HepG2 (cell line): ENCODE results near the gene NGEF. TPM values are rescaled to one million over a fixed set of nuclear protein-coding genes. Genes with fewer than 3 reads are reported as not detected.

Experiments
- BCL3 ChIP-seq: sonication (generic); formaldehyde crosslinking; IDR thresholded peaks from 2 replicates; pipeline ENCODE4 v1.5.1; 2020; ENCODE audit warnings: mild to moderate bottlenecking, missing genetic modification reagents, moderate library complexity
- DDIT3 ChIP-seq: sonication (generic); formaldehyde crosslinking; IDR thresholded peaks from 2 replicates; pipeline ENCODE4 v1.4.0; 2020; ENCODE audit warnings: mild to moderate bottlenecking, missing genetic modification reagents
- FIP1L1 ChIP-seq: fragments of 200-400 bp; formaldehyde crosslinking; IDR thresholded peaks from 2 replicates; pipeline ENCODE4 v1.6.1; 2018; ENCODE audit warnings: low read depth, mild to moderate bottlenecking, low read length, moderate library complexity, borderline replicate concordance; ENCODE audit not compliant: insufficient read depth
- HOXA5 ChIP-seq: sonication (generic); formaldehyde crosslinking; IDR thresholded peaks from 2 replicates; pipeline ENCODE4 v1.4.0; 2020; ENCODE audit warnings: missing genetic modification reagents
- KDM5A ChIP-seq: fragments of 200-600 bp; sonication (generic); IDR thresholded peaks from 2 replicates; pipeline ENCODE4 v1.7.0; 2018; ENCODE audit warnings: antibody characterized with exemption, mild to moderate bottlenecking, low read length, borderline replicate concordance
- KDM6A ChIP-seq: IDR thresholded peaks from 2 replicates; pipeline ENCODE4 v1.6.1; 2016; ENCODE audit warnings: low read depth
- KMT2B ChIP-seq: IDR thresholded peaks from 2 replicates; pipeline ENCODE4 v1.6.1; 2016; ENCODE audit warnings: missing genetic modification reagents, missing compliant biosample characterization
- MAFG ChIP-seq: sonication (generic); formaldehyde crosslinking; IDR thresholded peaks from 2 replicates; pipeline ENCODE4 v1.5.1; 2020; ENCODE audit warnings: mild to moderate bottlenecking, missing genetic modification reagents
- MBNL3 ChIP-seq: fragments of 250-450 bp; sonication (Bioruptor Pico); conservative IDR thresholded peaks from 2 replicates; pipeline ENCODE4 v1.8.0; 2022; ENCODE audit warnings: mild to moderate bottlenecking, inconsistent platforms
- NR2C2 ChIP-seq: sonication (generic); formaldehyde crosslinking; IDR thresholded peaks from 2 replicates; pipeline ENCODE4 v1.4.0; 2020; ENCODE audit warnings: missing genetic modification reagents, mild to moderate bottlenecking, moderate library complexity, borderline replicate concordance
- POLR2A ChIP-seq, 2 experiments: IDR thresholded peaks; 2 replicates each; pipeline ENCODE4 v1.6.1; 2011; ENCODE audit warnings: low read depth in 2 of 2, low read length in 2 of 2, mild to moderate bottlenecking in 1 of 2, moderate library complexity in 1 of 2; ENCODE audit not compliant: insufficient read depth in 1 of 2
- PRDM10 ChIP-seq: sonication (generic); formaldehyde crosslinking; IDR thresholded peaks from 2 replicates; pipeline ENCODE4 v1.4.0; 2020; ENCODE audit warnings: low read depth, missing genetic modification reagents
- REPIN1 ChIP-seq: sonication (generic); formaldehyde crosslinking; IDR thresholded peaks from 2 replicates; pipeline ENCODE4 v1.8.0; 2022; ENCODE audit warnings: missing genetic modification reagents, low read depth, mild to moderate bottlenecking, borderline replicate concordance
- SP4 ChIP-seq: sonication (generic); formaldehyde crosslinking; IDR thresholded peaks from 2 replicates; pipeline ENCODE4 v1.8.1; 2023; ENCODE audit warnings: mild to moderate bottlenecking, missing genetic modification reagents
- TBP ChIP-seq: sonication (generic); formaldehyde crosslinking; IDR thresholded peaks from 2 replicates; pipeline ENCODE4 v1.5.0; 2020; ENCODE audit warnings: missing genetic modification reagents
- TBX2 ChIP-seq: sonication (generic); formaldehyde crosslinking; IDR thresholded peaks from 2 replicates; pipeline ENCODE4 v1.5.0; 2020; ENCODE audit warnings: missing genetic modification reagents, mild to moderate bottlenecking, borderline replicate concordance
- THRA ChIP-seq: sonication (generic); formaldehyde crosslinking; IDR thresholded peaks from 2 replicates; pipeline ENCODE4 v1.4.0; 2020; ENCODE audit warnings: missing genetic modification reagents, borderline replicate concordance
- WIZ ChIP-seq: sonication (generic); formaldehyde crosslinking; IDR thresholded peaks from 2 replicates; pipeline ENCODE4 v1.5.1; 2020; ENCODE audit warnings: mild to moderate bottlenecking, missing genetic modification reagents
- XBP1 ChIP-seq: sonication (generic); formaldehyde crosslinking; IDR thresholded peaks from 2 replicates; pipeline ENCODE4 v1.5.0; 2020; ENCODE audit warnings: missing genetic modification reagents
- ZBTB14 ChIP-seq: sonication (generic); formaldehyde crosslinking; IDR thresholded peaks from 2 replicates; pipeline ENCODE4 v1.4.0; 2020; ENCODE audit warnings: missing genetic modification reagents
- ZC3H4 ChIP-seq: sonication (generic); formaldehyde crosslinking; IDR thresholded peaks from 2 replicates; pipeline ENCODE4 v1.4.0; 2020; ENCODE audit warnings: missing genetic modification reagents, borderline replicate concordance
- ZNF558 ChIP-seq: sonication (generic); formaldehyde crosslinking; IDR thresholded peaks from 2 replicates; pipeline ENCODE4 v1.9.0; 2022; ENCODE audit warnings: mild to moderate bottlenecking, missing genetic modification reagents, borderline replicate concordance
- ZNF564 ChIP-seq: sonication (generic); formaldehyde crosslinking; IDR thresholded peaks from 2 replicates; pipeline ENCODE4 v1.8.1; 2023; ENCODE audit warnings: mild to moderate bottlenecking, missing genetic modification reagents
- ZNF720 ChIP-seq: sonication (generic); formaldehyde crosslinking; IDR thresholded peaks from 2 replicates; pipeline ENCODE4 v1.4.0; 2020; ENCODE audit warnings: missing genetic modification reagents
- polyA plus RNA-seq, 8 experiments: library from polyadenylated mRNA; depleted of rRNA in 3 of 8; stranded (reverse) in 7 of 8; unstranded in 1 of 8; fragments of >200 nt; fragmentation: Illumina TruSeq in 4 of 8; extraction: Trizol in 4 of 8; gene quantifications; 2 replicates each; pipeline versions ENCODE4 v1.2.1 to v1.2.3, GENCODE V29; 2011 to 2016; ENCODE audit warnings: low read depth in 4 of 8, missing spikeins in 1 of 8, mixed read lengths in 1 of 8; ENCODE audit not compliant: insufficient read depth in 1 of 8
- total RNA-seq, 5 experiments: library from RNA; depleted of rRNA; stranded (reverse); fragments of >200 nt; fragmentation: Illumina TruSeq; extraction: Trizol; gene quantifications; 2 replicates each; pipeline ENCODE4 v1.2.3, GENCODE V29; 2016; ENCODE audit warnings: low read depth in 1 of 5

Gene NGEF
- total and polyA plus RNA-seq, 2 of the 13 experiments (the other 11 are each of a cell fraction or from before 2014, with no cell fraction given), result 14.4 to 36.9 TPM

GRCh38 chr2:232857158-232857563, 155.9 kb downstream of the NGEF start (continued):
- peak; percentile 77 to 81 for TF ChIP-seq POLR2A (IDR thresholded peaks at IDR 0.05; ENCODE audit: insufficient read depth in 1 of 2, low read depth in 2 of 2, low read length in 2 of 2)
- TF ChIP-seq FIP1L1, result no peak
- TF ChIP-seq HOXA5, result peak; percentile 56; the same call in 1 of the 2 replicates
- TF ChIP-seq REPIN1 (CRISPR knock-in tag), result peak; percentile 88
- TF ChIP-seq ZNF720 (CRISPR knock-in tag), result no peak
- TF ChIP-seq WIZ (CRISPR knock-in tag), result no peak
- no peak for TF ChIP-seq SP4 (CRISPR knock-in tag)
- TF ChIP-seq TBX2 (CRISPR knock-in tag), result peak; percentile 84; the same call in 1 of the 2 replicates
- TF ChIP-seq MAFG (CRISPR knock-in tag), result no peak
- TF ChIP-seq NR2C2, result peak; percentile 54
- peak; percentile 68; the same call in 1 of the 2 replicates for TF ChIP-seq ZNF564 (CRISPR knock-in tag)
- no peak for TF ChIP-seq TBP (CRISPR knock-in tag)
- TF ChIP-seq PRDM10 (CRISPR knock-in tag), result peak; percentile 94
- no peak for TF ChIP-seq ZNF558
- TF ChIP-seq ZBTB14 (CRISPR knock-in tag), result no peak; the same call in 1 of the 2 replicates
- TF ChIP-seq KMT2B (CRISPR knock-in tag), result peak; percentile 72
- peak; percentile 94 for TF ChIP-seq KDM6A
- no peak for TF ChIP-seq BCL3
- no peak for TF ChIP-seq XBP1 (CRISPR knock-in tag)
- TF ChIP-seq MBNL3, result no peak
- peak; percentile 94 for TF ChIP-seq THRA (CRISPR knock-in tag)
- peak; percentile 96 for TF ChIP-seq DDIT3 (CRISPR knock-in tag)
- no peak; the same call in 1 of the 2 replicates for TF ChIP-seq KDM5A
- TF ChIP-seq ZC3H4 (CRISPR knock-in tag), result no peak
